ENCODE data around the gene UNC45B. TPM values are rescaled to one million over a fixed set of nuclear protein-coding genes. Genes with fewer than 3 reads are reported as not detected.
A peak's percentile ranks its signal among the peaks of the same experiment; 100 is the strongest.

The UNC45B gene
- total and polyA plus RNA-seq, 2 donors (not counting 3 experiments of a cell fraction or from before 2014, with no cell fraction given) = not detected

- dilution Hi-C loops (cut with MboI; ENCODE audit: extremely low pct_ligation_motif_present, low sequenced_read_pairs) = no loop called here
- DNase-seq (ENCODE audit: low read depth, low spot score) = no peak
Measured at GRCh38 chr17:35130392-35130791, 17.2 kb upstream of the UNC45B start.

More at GRCh38 chr17:35130392-35130791, 17.2 kb upstream of the UNC45B start:
- Histone ChIP-seq H3K79me2 (ENCODE audit: control insufficient read depth, insufficient read depth, low read length) (no peaks in the 10 kb centered on the region), H3K9ac (replicated peaks; ENCODE audit: extremely low read depth, insufficient read depth, low read length) (no peak overlapping the region), H3K4me3 (replicated peaks in 1 of 3; ENCODE audit: insufficient read depth in 1 of 3, low read depth in 1 of 3, low read length in 3 of 3) (no peak overlapping the region), H3K4me2 (ENCODE audit: insufficient read depth, low read length) (no peak overlapping the region), H3K9me3 (replicated peaks; ENCODE audit: control insufficient read depth, insufficient read depth, low read length) (no peaks in the 10 kb centered on the region), H4K20me1 (replicated peaks; ENCODE audit: control insufficient read depth, extremely low read depth, insufficient read depth, low read length) (no peaks in the 10 kb centered on the region), H3K9me1 (replicated peaks; ENCODE audit: control insufficient read depth, extremely low read depth, insufficient read depth, low read length) (no peaks in the 10 kb centered on the region), H3K27me3 (ENCODE audit: control insufficient read depth in 2 of 2, insufficient read depth in 2 of 2, low read length in 2 of 2) (no peaks in the 10 kb centered on the region), H3K36me3 (ENCODE audit: control insufficient read depth in 2 of 2, extremely low read depth in 1 of 2, insufficient read depth in 2 of 2, low read length in 2 of 2) (peaks cover 4 to 29% of the 10 kb centered on the region in 2 experiments), H3K4me1 (ENCODE audit: control insufficient read depth, extremely low read depth, insufficient read depth, low read length) (no peaks in the 10 kb centered on the region), H3K27ac (ENCODE audit: insufficient read depth, low read depth, low read length) (no peak overlapping the region), H2AFZ (ENCODE audit: low read depth, low read length) (no peak overlapping the region)
- intact Hi-C loops (cut with micrococcal nuclease) = no loop called here
- BruUV-seq (replicated peaks) = no TSS peak
- POLR2A ChIA-PET = no interaction called here
- FAIRE-seq = no peak
- no peak for TF ChIP-seq CTCF (IDR thresholded peaks at IDR 0.05; ENCODE audit: extremely low read depth in 1 of 2, insufficient read depth in 1 of 2, low read depth in 1 of 2, low read length in 2 of 2)
- no peak for TF ChIP-seq MAX (IDR thresholded peaks at IDR 0.05; ENCODE audit: insufficient read depth, insufficient read length)
- TF ChIP-seq POLR2AphosphoS5 (IDR thresholded peaks at IDR 0.05; ENCODE audit: insufficient read depth, low read depth, low read length) = no peak
- no peak for TF ChIP-seq EZH2 (IDR thresholded peaks at IDR 0.05; ENCODE audit: borderline replicate concordance, low read depth, low read length, severe bottlenecking)
- TF ChIP-seq POLR2A (IDR thresholded peaks at IDR 0.05; ENCODE audit: low read depth, low read length) = peak; percentile 42
- CTCF ChIA-PET = interaction anchor here (0.9 to 1.3 kb wide), 3 partner anchors 10 to 182 kb away, joined by 3 to 4 read pairs (median 3); partner anchors contain the start of gene RAD51D

All from endothelial cell of umbilical vein (primary cell).